Lower lobe of right lung (tissue), 2 donors: Measurements from ENCODE around the gene DEAF1. TPM values are rescaled to one million over a fixed set of nuclear protein-coding genes. Genes with fewer than 3 reads are reported as not detected.
A peak's percentile ranks its signal among the peaks of the same experiment; 100 is the strongest.

Source experiments
- ATAC-seq, 2 donors: fragments of 200-7000 bp; cut with Tn5 transposase; one replicate each; pipeline ENCODE4 v1.9.1; 2020 to 2022; ENCODE audit warnings: mild to moderate bottlenecking in 2 of 2, moderate library complexity in 2 of 2
- DNase-seq: peaks from one replicate; pipeline ENCODE4 v3.0.0-alpha.2; 2020
- H3K27ac ChIP-seq: fragments of 200-600 bp; one replicate; pipeline ENCODE4 v1.8.0; 2022
- H3K27me3 ChIP-seq: fragments of 200-600 bp; one replicate; pipeline ENCODE4 v1.8.0; 2022; ENCODE audit warnings: low read depth
- H3K36me3 ChIP-seq: fragments of 200-600 bp; one replicate; pipeline ENCODE4 v1.8.0; 2022; ENCODE audit warnings: mild to moderate bottlenecking
- H3K4me1 ChIP-seq: fragments of 200-600 bp; one replicate; pipeline ENCODE4 v1.8.0; 2022
- H3K4me3 ChIP-seq: fragments of 200-600 bp; one replicate; pipeline ENCODE4 v1.8.0; 2022; ENCODE audit warnings: mild to moderate bottlenecking
- H3K9me3 ChIP-seq: fragments of 200-600 bp; one replicate; pipeline ENCODE4 v1.8.0; 2022
- intact Hi-C: fragments of 100-400 bp; cut with DNase I; formaldehyde crosslinking; loops from one replicate; pipeline ENCODE4 v1.11.0; 2022
- total RNA-seq: library from RNA; stranded (reverse); fragmentation: NEBNext Ultra II Directional; extraction: Animal tissue kit (Norgen Biotek cat#: 25700); gene quantifications from one replicate; pipeline ENCODE4 v1.2.1, GENCODE V29; 2021
- TF ChIP-seq, protein P1 (sequence below): fragments of 200-600 bp; IDR thresholded peaks from one replicate; pipeline ENCODE4 v1.8.0; 2022; ENCODE audit warnings: antibody characterized with exemption, mild to moderate bottlenecking
- donor health status: DM: no; HTN: yes; CAD: no; lungs with severe emphysema.

The DEAF1 gene
- total RNA-seq, 1 donor from 2014 or later, result 32.0 TPM

DNA sequence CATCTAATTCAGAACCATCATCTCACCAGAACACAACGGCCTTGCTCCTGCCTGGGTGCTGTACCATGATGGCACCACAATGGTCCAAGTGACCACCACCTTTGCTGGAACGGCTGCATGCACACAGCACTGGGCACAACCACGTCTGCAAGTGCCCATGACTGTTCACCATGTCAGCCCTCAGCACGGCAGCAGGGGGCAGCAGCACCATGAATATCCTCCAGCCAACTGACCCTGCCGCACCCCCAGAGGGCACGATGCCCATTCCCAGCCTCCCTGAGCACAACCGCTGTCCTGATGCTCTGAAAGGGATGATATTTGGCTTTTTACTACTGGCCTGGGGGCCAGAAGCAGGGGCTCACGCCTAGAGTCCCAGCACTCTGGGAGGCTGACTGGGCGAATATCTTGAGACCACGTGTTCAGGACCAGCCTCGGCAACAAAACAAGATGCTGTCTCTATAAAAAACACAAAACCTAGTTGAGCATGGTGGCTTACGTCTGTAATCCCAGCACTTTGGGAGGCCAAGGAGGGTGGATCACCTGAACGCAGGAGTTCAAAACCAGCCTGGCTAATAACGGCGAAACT, 32.2 kb downstream of the DEAF1 start:
- intact Hi-C loops, result loop anchor here (10.0 kb wide), 1 partner anchor 62 kb away; no protein-coding TSS in a partner anchor

DNA sequence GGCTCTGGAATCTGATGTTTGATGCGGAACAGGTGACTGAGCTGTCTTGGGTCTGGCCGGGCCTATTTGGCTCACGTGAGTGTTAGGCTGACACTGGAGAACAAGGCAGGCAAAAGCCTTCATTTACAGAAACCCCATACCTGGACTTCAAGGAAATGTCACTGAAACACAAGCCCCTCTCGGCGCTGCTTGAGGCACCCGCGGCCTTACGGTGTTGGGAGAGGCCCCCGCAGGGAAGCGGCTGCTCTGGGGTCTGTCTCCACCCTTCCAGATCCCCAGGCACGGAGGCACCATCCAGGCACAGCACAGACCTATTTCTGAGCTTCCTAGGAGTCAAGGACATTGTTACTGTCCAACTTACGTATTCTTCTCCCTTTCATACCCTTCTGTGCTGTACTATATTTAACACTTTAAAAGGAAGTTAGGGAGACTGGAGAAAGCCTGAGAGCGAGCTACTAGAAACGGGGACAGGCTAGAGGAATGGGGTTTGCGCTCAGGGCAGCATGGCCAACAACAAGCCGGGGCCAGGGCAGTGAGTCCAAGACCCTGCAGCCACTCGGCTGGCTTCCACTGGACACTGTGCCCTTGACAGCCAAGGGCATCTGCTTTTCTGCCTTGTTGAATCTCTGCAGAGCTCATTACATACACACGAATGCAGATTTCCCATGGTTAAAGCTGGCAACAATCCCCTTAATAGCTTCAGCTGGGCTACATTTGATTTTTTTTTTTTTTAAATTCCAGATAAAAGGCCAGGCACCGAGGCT, 34.2 kb downstream of the DEAF1 start:
- H3K9me3 ChIP-seq, result no peaks in the 10 kb centered on the region
- no peaks in the 10 kb centered on the region for H3K27me3 ChIP-seq
- TF ChIP-seq, protein P1, sequence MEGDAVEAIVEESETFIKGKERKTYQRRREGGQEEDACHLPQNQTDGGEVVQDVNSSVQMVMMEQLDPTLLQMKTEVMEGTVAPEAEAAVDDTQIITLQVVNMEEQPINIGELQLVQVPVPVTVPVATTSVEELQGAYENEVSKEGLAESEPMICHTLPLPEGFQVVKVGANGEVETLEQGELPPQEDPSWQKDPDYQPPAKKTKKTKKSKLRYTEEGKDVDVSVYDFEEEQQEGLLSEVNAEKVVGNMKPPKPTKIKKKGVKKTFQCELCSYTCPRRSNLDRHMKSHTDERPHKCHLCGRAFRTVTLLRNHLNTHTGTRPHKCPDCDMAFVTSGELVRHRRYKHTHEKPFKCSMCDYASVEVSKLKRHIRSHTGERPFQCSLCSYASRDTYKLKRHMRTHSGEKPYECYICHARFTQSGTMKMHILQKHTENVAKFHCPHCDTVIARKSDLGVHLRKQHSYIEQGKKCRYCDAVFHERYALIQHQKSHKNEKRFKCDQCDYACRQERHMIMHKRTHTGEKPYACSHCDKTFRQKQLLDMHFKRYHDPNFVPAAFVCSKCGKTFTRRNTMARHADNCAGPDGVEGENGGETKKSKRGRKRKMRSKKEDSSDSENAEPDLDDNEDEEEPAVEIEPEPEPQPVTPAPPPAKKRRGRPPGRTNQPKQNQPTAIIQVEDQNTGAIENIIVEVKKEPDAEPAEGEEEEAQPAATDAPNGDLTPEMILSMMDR, result no peak
- no peak overlapping the region for H3K4me3 ChIP-seq
- intact Hi-C loops, result loop anchor here (10.0 kb wide), 1 partner anchor 64 kb away; no protein-coding TSS in a partner anchor
- no peaks in the 10 kb centered on the region for H3K4me1 ChIP-seq
- ATAC-seq (no peak), DNase-seq (no peak)
- no peak overlapping the region for H3K27ac ChIP-seq
- H3K36me3 ChIP-seq, result peaks cover 44% of the 10 kb centered on the region

More for the DNA sequence above, 32.2 kb downstream of the DEAF1 start:
- DNase-seq (peak; percentile 78), ATAC-seq (peak; percentile 82 to 88)
- H3K27ac ChIP-seq, result no peak overlapping the region
- TF ChIP-seq, protein P1, result peak; percentile 77
- H3K9me3 ChIP-seq, result no peaks in the 10 kb centered on the region
- no peak overlapping the region for H3K4me3 ChIP-seq
- H3K4me1 ChIP-seq, result no peaks in the 10 kb centered on the region
- peaks cover 56% of the 10 kb centered on the region for H3K36me3 ChIP-seq
- no peaks in the 10 kb centered on the region for H3K27me3 ChIP-seq

DNA sequence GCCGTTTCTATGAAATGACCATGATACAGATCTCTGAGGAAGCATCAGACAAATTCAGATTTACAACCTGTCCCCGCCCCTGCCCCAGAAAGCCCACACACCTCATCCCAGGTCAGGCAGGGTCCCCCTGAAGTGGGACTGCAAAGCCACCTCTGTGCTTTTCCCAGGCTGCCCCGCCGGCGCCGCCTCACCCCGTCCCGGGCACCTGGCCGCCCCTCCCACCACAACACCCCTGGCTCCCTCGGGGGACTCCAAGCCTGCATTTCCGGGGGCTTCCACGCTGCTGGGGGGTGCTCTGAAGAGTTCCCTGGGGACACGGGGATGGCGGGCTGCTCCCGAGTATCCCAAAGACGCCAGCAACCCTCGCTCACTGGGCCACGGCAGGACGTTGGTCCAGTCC, 34.7 kb downstream of the DEAF1 start:
- Histone ChIP-seq H3K4me1 (no peaks in the 10 kb centered on the region), H3K9me3 (no peaks in the 10 kb centered on the region), H3K36me3 (peaks cover 39% of the 10 kb centered on the region), H3K4me3 (no peak overlapping the region), H3K27ac (no peak overlapping the region), H3K27me3 (no peaks in the 10 kb centered on the region)
- intact Hi-C loops, result loop anchor here (10.0 kb wide), 1 partner anchor 65 kb away; no protein-coding TSS in a partner anchor
- TF ChIP-seq, protein P1, result no peak
- no peak for DNase-seq
- peak in 1 of 2 donors; percentile 4 for ATAC-seq

DNA sequence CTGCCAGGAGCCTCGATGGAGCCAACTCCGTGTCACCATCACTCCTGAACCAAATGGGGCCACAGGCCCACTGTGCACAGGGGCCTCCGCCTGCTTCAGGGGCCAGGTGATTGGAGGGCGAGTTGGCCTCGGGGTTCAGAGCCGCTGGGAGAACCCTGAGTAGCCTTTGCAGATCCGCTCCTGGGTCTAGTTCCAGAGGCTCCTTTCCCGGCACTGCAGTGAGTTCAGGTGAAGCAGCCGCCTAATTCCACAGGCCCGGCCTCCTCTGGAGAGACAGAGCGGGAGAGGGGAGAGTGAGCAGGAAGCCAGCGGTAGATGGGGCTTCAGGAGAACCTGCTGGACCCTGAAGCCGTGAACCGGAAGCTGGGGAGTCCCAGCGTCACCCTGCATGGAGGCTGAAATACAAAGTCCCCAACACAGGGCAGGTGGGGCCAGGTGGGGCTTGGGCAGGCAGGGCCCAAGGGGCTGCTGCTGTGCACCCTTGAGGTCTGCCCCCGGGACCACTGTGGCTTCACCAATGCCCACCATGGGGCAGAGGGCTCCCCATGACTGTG, 35.4 kb downstream of the DEAF1 start:
- no peaks in the 10 kb centered on the region for H3K27me3 ChIP-seq
- H3K9me3 ChIP-seq, result no peaks in the 10 kb centered on the region
- intact Hi-C loops, result loop anchor here (10.0 kb wide), 1 partner anchor 65 kb away; no protein-coding TSS in a partner anchor
- TF ChIP-seq, protein P1, result no peak
- no peak overlapping the region for H3K4me3 ChIP-seq
- no peak for DNase-seq
- ATAC-seq, result no peak
- no peaks in the 10 kb centered on the region for H3K4me1 ChIP-seq
- peaks cover 36% of the 10 kb centered on the region for H3K36me3 ChIP-seq
- no peak overlapping the region for H3K27ac ChIP-seq

DNA sequence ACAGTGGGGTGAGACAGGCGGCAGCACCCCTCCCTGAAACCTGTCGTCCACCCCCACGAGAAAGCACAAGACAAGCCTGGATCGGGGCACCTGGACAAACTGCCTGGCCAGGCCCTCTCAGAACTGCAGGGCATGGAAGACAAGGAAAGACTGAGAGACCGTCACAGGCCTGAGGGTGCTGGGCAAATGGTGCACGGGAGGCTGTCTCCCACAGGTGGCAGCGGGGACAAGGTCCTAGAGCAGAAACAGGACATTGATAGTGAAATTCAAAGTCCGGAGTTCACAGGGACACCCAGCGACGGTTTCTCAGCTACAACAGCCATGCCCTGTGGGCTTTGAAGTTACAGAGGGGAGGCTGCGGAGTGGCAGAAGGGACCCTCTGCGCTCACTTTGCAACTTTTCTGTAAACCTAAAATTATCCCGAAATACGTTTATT, 37.3 kb downstream of the DEAF1 start:
- H3K9me3 ChIP-seq, result no peaks in the 10 kb centered on the region
- TF ChIP-seq, protein P1, result no peak
- ATAC-seq (no peak), DNase-seq (no peak)
- H3K4me1 ChIP-seq, result no peaks in the 10 kb centered on the region
- H3K27me3 ChIP-seq, result no peaks in the 10 kb centered on the region
- H3K27ac ChIP-seq, result no peak overlapping the region
- no peak overlapping the region for H3K4me3 ChIP-seq
- H3K36me3 ChIP-seq, result peaks cover 31% of the 10 kb centered on the region
- intact Hi-C loops, result no loop called here
